Heart left ventricle (tissue), 13 donors: ENCODE measurements around the gene MT1H.

Experiments
- CTCF ChIP-seq, 12 donors: fragments of 200-600 bp; sonication (generic) in 4 of 12; IDR thresholded peaks; one replicate each; pipeline versions ENCODE4 v1.5.0 to v1.8.0; 2018 to 2022; ENCODE audit warnings: antibody characterized with exemption in 12 of 12, mild to moderate bottlenecking in 5 of 12
- POLR2A ChIP-seq, 2 donors: fragments of 450-650 bp; IDR thresholded peaks; one replicate each; pipeline ENCODE4 v1.6.1; 2017; ENCODE audit warnings: antibody characterized with exemption in 2 of 2, mild to moderate bottlenecking in 2 of 2, moderate library complexity in 2 of 2
- donor health status: ischemic (EF 13 %, LVEDD 7.1; RV severe dilation, severe dysfunction).
- donor health status: DM: no; HTN: yes; CAD: no.
- donor health status: DM: no; HTN: no; CAD: no.
- donor health status: ischemic (EF 25% LVEDD 6.9; RV normal size, moderate dysfunction).
- donor health status: ischemic (EF 25% LVEDD 5.7; RV mildly dilated, moderate dysfunction).
- donor health status: ischemic (EF 35%, LVEDD 5.7; RV mildly dilated, moderate dysfunction).
- donor health status: nonischemic (EF 11% LVEDD 7.7; RV severe dilation, severe dysfunction).
- donor health status: DM: yes; HTN: yes; CAD: no.
- donor health status: PGD.
- donor health status: ischemic (EF 29% LVEDD 5.4; RV normal size, mild dysfunction).
- donor health status: nonischemic (EF 23%, LVEDD 6.1; RV moderate dilation, normal function).

DNA sequence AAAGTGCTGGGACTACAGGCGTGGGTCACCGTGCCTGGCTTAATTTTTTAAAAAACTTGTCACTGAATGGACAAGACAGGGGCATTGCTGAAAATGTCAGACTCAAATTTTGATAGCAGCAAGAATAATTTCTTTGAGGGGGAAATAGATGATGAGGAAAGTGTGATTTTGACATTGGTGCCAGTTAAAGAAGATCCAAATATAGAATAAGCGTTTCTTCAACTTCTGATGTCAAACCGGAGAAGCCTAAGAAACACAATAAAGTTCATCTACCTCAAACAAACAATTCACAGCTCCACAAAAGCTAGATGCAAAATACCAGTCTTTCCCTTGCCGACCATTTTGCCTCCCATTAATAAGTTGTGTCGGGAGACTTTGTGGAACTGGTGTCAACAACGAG, 17.1 kb downstream of the MT1H start:
- TF ChIP-seq CTCF (IDR thresholded peaks at IDR 0.05) (no peak), POLR2A (IDR thresholded peaks at IDR 0.05) (no peak)
